GM12872 (cell line): ENCODE results near the gene PARVA.

Experiments used
- CTCF ChIP-seq: IDR thresholded peaks from 3 replicates; pipeline ENCODE4 v1.5.1; 2011; ENCODE audit warnings: low read depth, mild to moderate bottlenecking, low read length, moderate library complexity; ENCODE audit not compliant: insufficient read depth

Gene PARVA

DNA sequence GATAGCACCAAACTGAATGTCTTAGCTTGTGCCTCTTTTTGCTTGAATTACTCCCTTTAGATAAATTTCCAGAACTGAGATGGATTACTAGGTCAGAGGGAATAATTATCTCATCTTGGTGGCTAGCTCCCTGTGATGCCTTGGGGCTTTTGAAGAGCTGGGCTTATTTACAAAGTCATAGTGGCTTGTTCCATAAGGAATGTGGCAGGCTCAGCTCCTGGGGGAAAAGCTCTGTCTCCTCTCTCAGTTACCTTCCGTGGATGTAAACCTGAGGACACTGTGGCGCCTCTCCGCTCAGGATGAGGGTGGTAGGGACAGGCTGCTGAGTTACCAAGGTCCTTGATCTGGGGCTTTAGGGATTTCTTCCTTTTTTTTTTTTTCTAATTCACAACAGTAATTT lies 121.7 kb downstream of the PARVA start:
- no peak for TF ChIP-seq CTCF

- no peak for TF ChIP-seq CTCF
Measured at GRCh38 chr11:12502046-12502445, 124.7 kb downstream of the PARVA start.

- TF ChIP-seq CTCF: no peak
Measured at GRCh38 chr11:12503039-12503484, 125.7 kb downstream of the PARVA start.

DNA sequence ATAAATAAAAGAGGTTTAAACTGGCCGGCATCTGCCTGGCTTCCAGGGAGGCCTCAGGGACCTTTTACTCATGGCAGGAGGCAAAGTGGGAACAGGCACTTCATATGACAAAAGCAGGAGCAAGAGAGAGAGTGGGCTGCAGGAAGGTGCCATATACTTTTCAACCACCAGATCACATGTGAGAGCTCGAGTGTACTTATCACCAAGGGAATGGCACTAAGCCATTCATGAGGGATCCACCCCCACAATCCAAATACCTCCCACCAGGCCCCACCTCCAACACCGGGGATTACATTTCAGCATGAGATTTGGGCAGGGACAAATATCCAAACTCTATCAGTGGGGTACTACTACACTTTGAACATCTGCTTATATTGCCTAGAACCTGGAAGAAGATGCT lies 126.5 kb downstream of the PARVA start:
- TF ChIP-seq CTCF: no peak

GRCh38 chr11:12505183-12505582 lies 127.8 kb downstream of the PARVA start:
- TF ChIP-seq CTCF: no peak

GRCh38 chr11:12506404-12506921 lies 129.1 kb downstream of the PARVA start:
- no peak for TF ChIP-seq CTCF

- no peak for TF ChIP-seq CTCF
Measured at GRCh38 chr11:12507391-12507790, 130.0 kb downstream of the PARVA start.
